CD4-positive, alpha-beta T cell (primary cell): Measurements from ENCODE around the gene HIGD1B. TPM values are rescaled to one million over a fixed set of nuclear protein-coding genes. Genes with fewer than 3 reads are reported as not detected.

Source experiments
- ATAC-seq: fragments of 200-7000 bp; cut with Tn5 transposase; one replicate; pipeline ENCODE4 v1.10.0; 2022; ENCODE audit warnings: mild to moderate bottlenecking; ENCODE audit not compliant: poor library complexity
- CTCF ChIA-PET: fragments of 350-600 bp; sonication (Branson Sonifier 250); formaldehyde crosslinking; loops from one replicate; lab custom pipeline; 2021; ENCODE audit warnings: antibody characterized with exemption, inconsistent platforms; lab: Charles Lee
- POLR2A ChIA-PET: fragments of 350-600 bp; sonication (Branson Sonifier 250); formaldehyde crosslinking; loops from one replicate; lab custom pipeline; 2021; ENCODE audit warnings: antibody characterized with exemption, inconsistent platforms; lab: Charles Lee
- DNase-seq, 14 experiments: peaks; one replicate each; pipeline ENCODE4 v3.0.0-alpha.2; 2013 to 2020; ENCODE audit warnings: mixed read lengths in 2 of 14
- H3K27ac ChIP-seq, 2 donors: one replicate each; pipeline versions ENCODE4 v1.5.1 to v1.7.0; 2013; ENCODE audit warnings: low read length in 2 of 2, low read depth in 1 of 2, mild to moderate bottlenecking in 1 of 2
- H3K27me3 ChIP-seq, 2 experiments: 1 replicate in 1 of 2; 2 replicates in 1 of 2; pipeline versions ENCODE4 v1.6.1 to v1.7.0; 2013; ENCODE audit warnings: low read length in 2 of 2, control low read depth in 1 of 2, mild to moderate bottlenecking in 1 of 2, moderate library complexity in 1 of 2; ENCODE audit not compliant: insufficient read depth in 2 of 2, control insufficient read depth in 1 of 2
- H3K36me3 ChIP-seq: one replicate; pipeline ENCODE4 v1.6.1; 2013; ENCODE audit warnings: low read length, control low read depth; ENCODE audit not compliant: insufficient read depth
- H3K4me1 ChIP-seq: one replicate; pipeline ENCODE4 v1.6.1; 2013; ENCODE audit warnings: low read length, control low read depth; ENCODE audit not compliant: insufficient read depth
- H3K4me3 ChIP-seq: one replicate; pipeline ENCODE4 v1.5.1; 2013; ENCODE audit warnings: mild to moderate bottlenecking, low read length, moderate library complexity
- H3K9me3 ChIP-seq, 2 experiments: 1 replicate in 1 of 2; 2 replicates in 1 of 2; pipeline versions ENCODE4 v1.6.1 to v1.7.0; 2013; ENCODE audit warnings: low read length in 2 of 2, mild to moderate bottlenecking in 2 of 2, control low read depth in 1 of 2, moderate library complexity in 1 of 2; ENCODE audit not compliant: control insufficient read depth in 1 of 2, insufficient read depth in 1 of 2
- H3K27ac Mint-ChIP-seq: one replicate; pipeline ENCODE4 v1.8.0; 2020; ENCODE audit warnings: mixed read lengths
- H3K27me3 Mint-ChIP-seq: one replicate; pipeline ENCODE4 v1.8.0; 2021; ENCODE audit warnings: mixed read lengths
- H3K36me3 Mint-ChIP-seq: one replicate; pipeline ENCODE4 v1.8.0; 2021; ENCODE audit warnings: low read depth, mixed read lengths
- H3K4me1 Mint-ChIP-seq: one replicate; pipeline ENCODE4 v1.8.0; 2021; ENCODE audit warnings: low read depth, mixed read lengths
- H3K4me3 Mint-ChIP-seq: one replicate; pipeline ENCODE4 v1.8.0; 2020; ENCODE audit warnings: mild to moderate bottlenecking, mixed read lengths
- H3K9me3 Mint-ChIP-seq: one replicate; pipeline ENCODE4 v1.8.0; 2020; ENCODE audit warnings: mixed read lengths
- CTCF ChIP-seq: fragments of 200-600 bp; IDR thresholded peaks from one replicate; pipeline ENCODE4 v1.8.0; 2022; ENCODE audit warnings: antibody characterized with exemption, mild to moderate bottlenecking
- intact Hi-C, 2 experiments: fragments of 100-400 bp; cut with DNase I in 1 of 2; cut with micrococcal nuclease in 1 of 2; formaldehyde crosslinking; loops; one replicate each; pipeline versions ENCODE4 v1.15.1 to v1.9.0; 2023 to 2025; cut with DNase I, micrococcal nuclease
- total RNA-seq, 174 experiments: library from RNA in 2 of 174; stranded (reverse) in 2 of 174; gene quantifications; one replicate each; pipeline ENCODE4 v1.2.3 and lab custom pipeline; 2021 to 2026

HIGD1B gene
- total RNA-seq, 2 experiments from 2014 or later: not detected

- DNase-seq: no peak
- Histone ChIP-seq H3K36me3 (peaks cover 90% of the 10 kb centered on the region), H3K9me3 (no peaks in the 10 kb centered on the region), H3K27me3 (no peaks in the 10 kb centered on the region), H3K4me1 (no peaks in the 10 kb centered on the region), H3K4me3 (no peak overlapping the region), H3K27ac (no peak overlapping the region)
- ChIA-PET POLR2A (no interaction called here), CTCF (no interaction called here)
- no peaks in the 10 kb centered on the region for H3K4me1 Mint-ChIP-seq
- no peak for TF ChIP-seq CTCF
- no peak for ATAC-seq
- peaks cover 88% of the 10 kb centered on the region for H3K36me3 Mint-ChIP-seq
- no peaks in the 10 kb centered on the region for H3K9me3 Mint-ChIP-seq
- no peak overlapping the region for H3K27ac Mint-ChIP-seq
- intact Hi-C loops: no loop called here
- no peaks in the 10 kb centered on the region for H3K27me3 Mint-ChIP-seq
- H3K4me3 Mint-ChIP-seq: no peak overlapping the region
Observed at GRCh38 chr17:44880062-44880461, 32.4 kb downstream of the HIGD1B start.

- ATAC-seq: no peak
- POLR2A ChIA-PET: no interaction called here
- Histone ChIP-seq H3K36me3 (peaks cover 91% of the 10 kb centered on the region), H3K9me3 (no peaks in the 10 kb centered on the region), H3K4me3 (no peak overlapping the region), H3K27ac (no peak overlapping the region), H3K4me1 (no peaks in the 10 kb centered on the region), H3K27me3 (no peaks in the 10 kb centered on the region)
- Mint-ChIP-seq H3K4me1 (no peaks in the 10 kb centered on the region), H3K4me3 (no peak overlapping the region), H3K27ac (no peak overlapping the region), H3K27me3 (no peaks in the 10 kb centered on the region), H3K36me3 (peaks cover 87% of the 10 kb centered on the region), H3K9me3 (no peaks in the 10 kb centered on the region)
- no peak for TF ChIP-seq CTCF
- intact Hi-C loops: no loop called here
- CTCF ChIA-PET: interaction anchor here (0.5 to 1.4 kb wide), 3 partner anchors 13 to 142 kb away, joined by 3 to 5 read pairs (median 3); no protein-coding TSS in a partner anchor
- DNase-seq: no peak
Observed at GRCh38 chr17:44881145-44881544, 33.5 kb downstream of the HIGD1B start.

GRCh38 chr17:44884941-44885340 lies 37.3 kb downstream of the HIGD1B start:
- CTCF ChIA-PET: no interaction called here
- Mint-ChIP-seq H3K27me3 (no peaks in the 10 kb centered on the region), H3K36me3 (peaks cover 62% of the 10 kb centered on the region), H3K4me1 (no peaks in the 10 kb centered on the region), H3K9me3 (no peaks in the 10 kb centered on the region), H3K4me3 (no peak overlapping the region), H3K27ac (no peak overlapping the region)
- H3K27ac ChIP-seq: no peak overlapping the region
- H3K4me3 ChIP-seq: no peak overlapping the region
- intact Hi-C loops: no loop called here
- H3K9me3 ChIP-seq: no peaks in the 10 kb centered on the region
- no peak for ATAC-seq
- H3K4me1 ChIP-seq: peaks cover 21% of the 10 kb centered on the region
- no peaks in the 10 kb centered on the region for H3K27me3 ChIP-seq
- POLR2A ChIA-PET: interaction anchor here (0.6 kb wide), 1 partner anchor 14 kb away, joined by 3 read pairs; no protein-coding TSS in a partner anchor
- DNase-seq: no peak
- H3K36me3 ChIP-seq: peaks cover 69% of the 10 kb centered on the region
- no peak for TF ChIP-seq CTCF
